Loucy (cell line): Measurements from ENCODE around the gene CBX2.

Experiments used
- H2AFZ ChIP-seq: fragments of 200-600 bp; sonication (generic); 2 replicates; pipeline ENCODE4 v1.6.0; 2016; ENCODE audit warnings: antibody characterized with exemption, mild to moderate bottlenecking, low read length, moderate library complexity
- H3F3A ChIP-seq: fragments of 200-600 bp; 2 replicates; pipeline ENCODE4 v1.6.0; 2016; ENCODE audit warnings: antibody characterized with exemption, low read depth, mild to moderate bottlenecking
- H3K27me3 ChIP-seq: fragments of 200-600 bp; sonication (generic); 2 replicates; pipeline ENCODE4 v1.6.1; 2014; ENCODE audit warnings: low read length, mild to moderate bottlenecking; ENCODE audit not compliant: insufficient read depth, poor library complexity, severe bottlenecking
- H3K36me3 ChIP-seq: fragments of 200-600 bp; sonication (generic); 2 replicates; pipeline ENCODE4 v1.6.1; 2016; ENCODE audit warnings: low read length; ENCODE audit not compliant: insufficient read depth
- H3K4me1 ChIP-seq: fragments of 200-600 bp; sonication (generic); 2 replicates; pipeline ENCODE4 v1.5.1; 2014; ENCODE audit warnings: low read length, mild to moderate bottlenecking; ENCODE audit not compliant: insufficient read depth, poor library complexity, severe bottlenecking
- H3K4me2 ChIP-seq: fragments of 200-600 bp; sonication (generic); 2 replicates; pipeline ENCODE4 v1.6.0; 2014; ENCODE audit warnings: antibody characterized with exemption, low read length, low read depth, mild to moderate bottlenecking; ENCODE audit not compliant: poor library complexity, severe bottlenecking
- H3K4me3 ChIP-seq: fragments of 200-600 bp; sonication (generic); 2 replicates; pipeline ENCODE4 v1.5.1; 2014; ENCODE audit warnings: low read length, mild to moderate bottlenecking, mixed read lengths; ENCODE audit not compliant: poor library complexity, severe bottlenecking
- H3K79me2 ChIP-seq: fragments of 200-600 bp; sonication (generic); 2 replicates; pipeline ENCODE4 v1.6.1; 2014; ENCODE audit warnings: low read length; ENCODE audit not compliant: insufficient read depth
- H3K9ac ChIP-seq: fragments of 200-600 bp; sonication (generic); 2 replicates; pipeline ENCODE4 v1.6.0; 2014; ENCODE audit warnings: mild to moderate bottlenecking, low read depth, low read length, moderate library complexity; ENCODE audit not compliant: poor library complexity, severe bottlenecking
- H3K9me2 ChIP-seq: fragments of 200-600 bp; sonication (generic); replicated peaks from 2 replicates; pipeline ENCODE4 v1.6.1; 2016; ENCODE audit warnings: low read depth, low read length, mixed read lengths
- H3K9me3 ChIP-seq: fragments of 200-600 bp; sonication (generic); 2 replicates; pipeline ENCODE4 v1.6.1; 2014; ENCODE audit warnings: mild to moderate bottlenecking, antibody characterized with exemption, low read length, low read depth; ENCODE audit not compliant: insufficient read depth
- H4K20me1 ChIP-seq: fragments of 200-600 bp; sonication (generic); 2 replicates; pipeline ENCODE4 v1.6.0; 2014; ENCODE audit warnings: antibody characterized with exemption, low read length, mild to moderate bottlenecking; ENCODE audit not compliant: insufficient read depth, poor library complexity, severe bottlenecking
- CTCF ChIP-seq: fragments of 200-600 bp; sonication (generic); conservative IDR thresholded peaks from 2 replicates; pipeline ENCODE4 v1.5.1; 2014; ENCODE audit warnings: mild to moderate bottlenecking, antibody characterized with exemption, low read length
- EZH2phosphoT487 ChIP-seq: fragments of 200-600 bp; IDR thresholded peaks from 2 replicates; pipeline ENCODE4 v1.6.1; 2018; ENCODE audit warnings: antibody characterized with exemption, mild to moderate bottlenecking, moderate library complexity, borderline replicate concordance

Gene CBX2

DNA sequence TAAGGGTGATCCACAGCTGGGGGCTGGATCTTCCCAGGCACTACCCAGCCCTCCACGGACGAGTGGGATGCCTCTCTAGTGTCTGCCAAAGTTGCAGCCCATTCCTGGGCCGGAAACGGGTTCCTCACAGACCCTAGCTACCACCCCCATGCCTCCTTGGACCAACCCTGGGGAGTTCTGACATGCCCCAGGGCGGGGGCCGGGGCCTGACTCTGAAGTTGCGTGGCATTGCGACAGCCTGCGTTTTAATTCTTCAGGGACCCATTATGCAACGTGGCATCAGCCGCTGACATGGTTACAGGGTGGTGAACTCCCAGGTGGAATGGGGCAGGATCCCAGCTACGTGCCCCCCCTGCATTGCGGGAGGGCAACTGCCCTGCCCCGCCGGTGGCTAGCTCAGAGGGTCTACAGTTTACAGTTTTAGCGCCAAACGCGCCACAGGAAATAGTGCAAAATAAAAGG is 58.6 kb downstream of the CBX2 start:
- TF ChIP-seq EZH2phosphoT487, result no peak
- no peak for TF ChIP-seq CTCF
- no peak overlapping the region for H2AFZ ChIP-seq
- no peaks in the 10 kb centered on the region for H3K27me3 ChIP-seq
- peaks cover 4% of the 10 kb centered on the region; the same call in 1 of the 2 replicates for H3F3A ChIP-seq
- H3K9me2 ChIP-seq, result no peaks in the 10 kb centered on the region
- H3K9me3 ChIP-seq, result no peaks in the 10 kb centered on the region
- peak overlapping the region; percentile 92 for H3K9ac ChIP-seq
- peaks cover 31% of the 10 kb centered on the region for H3K4me1 ChIP-seq
- peak overlapping the region; percentile 84 for H3K4me2 ChIP-seq
- H4K20me1 ChIP-seq, result peaks cover 70% of the 10 kb centered on the region
- peaks cover 15% of the 10 kb centered on the region; the same call in 1 of the 2 replicates for H3K36me3 ChIP-seq
- H3K4me3 ChIP-seq, result peak overlapping the region; percentile 99
- H3K79me2 ChIP-seq, result peaks cover 87% of the 10 kb centered on the region

GRCh38 chr17:79836972-79837887 is 59.3 kb downstream of the CBX2 start:
- peak overlapping the region; percentile 92 for H3K9ac ChIP-seq
- H3K79me2 ChIP-seq, result peaks cover 85% of the 10 kb centered on the region
- H4K20me1 ChIP-seq, result peaks cover 64% of the 10 kb centered on the region
- H3F3A ChIP-seq, result peaks cover 4% of the 10 kb centered on the region; the same call in 1 of the 2 replicates
- no peaks in the 10 kb centered on the region for H3K9me2 ChIP-seq
- no peak; the same call in 1 of the 2 replicates for TF ChIP-seq CTCF
- no peak for TF ChIP-seq EZH2phosphoT487
- H3K4me3 ChIP-seq, result peak overlapping the region; percentile 99
- peaks cover 15% of the 10 kb centered on the region; the same call in 1 of the 2 replicates for H3K36me3 ChIP-seq
- H3K4me2 ChIP-seq, result peak overlapping the region; percentile 84
- no peaks in the 10 kb centered on the region for H3K27me3 ChIP-seq
- H3K9me3 ChIP-seq, result no peaks in the 10 kb centered on the region
- no peak overlapping the region for H2AFZ ChIP-seq
- peaks cover 38% of the 10 kb centered on the region for H3K4me1 ChIP-seq
